Heart left ventricle (tissue), 13 donors: ENCODE data around the gene PARD3B.

Experiments
- POLR2A ChIP-seq, 2 donors: fragments of 450-650 bp; IDR thresholded peaks; one replicate each; pipeline ENCODE4 v1.6.1; 2017; ENCODE audit warnings: antibody characterized with exemption in 2 of 2, mild to moderate bottlenecking in 2 of 2, moderate library complexity in 2 of 2
- TF ChIP-seq, protein P1 (sequence below), 12 donors: fragments of 200-600 bp; sonication (generic) in 4 of 12; IDR thresholded peaks; one replicate each; pipeline versions ENCODE4 v1.5.0 to v1.8.0; 2018 to 2022; ENCODE audit warnings: antibody characterized with exemption in 12 of 12, mild to moderate bottlenecking in 5 of 12
- donor health status: ischemic (EF 13 %, LVEDD 7.1; RV severe dilation, severe dysfunction).
- donor health status: DM: no; HTN: yes; CAD: no.
- donor health status: DM: no; HTN: no; CAD: no.
- donor health status: ischemic (EF 25% LVEDD 6.9; RV normal size, moderate dysfunction).
- donor health status: ischemic (EF 25% LVEDD 5.7; RV mildly dilated, moderate dysfunction).
- donor health status: ischemic (EF 35%, LVEDD 5.7; RV mildly dilated, moderate dysfunction).
- donor health status: nonischemic (EF 11% LVEDD 7.7; RV severe dilation, severe dysfunction).
- donor health status: DM: yes; HTN: yes; CAD: no.
- donor health status: PGD.
- donor health status: ischemic (EF 29% LVEDD 5.4; RV normal size, mild dysfunction).
- donor health status: nonischemic (EF 23%, LVEDD 6.1; RV moderate dilation, normal function).

DNA sequence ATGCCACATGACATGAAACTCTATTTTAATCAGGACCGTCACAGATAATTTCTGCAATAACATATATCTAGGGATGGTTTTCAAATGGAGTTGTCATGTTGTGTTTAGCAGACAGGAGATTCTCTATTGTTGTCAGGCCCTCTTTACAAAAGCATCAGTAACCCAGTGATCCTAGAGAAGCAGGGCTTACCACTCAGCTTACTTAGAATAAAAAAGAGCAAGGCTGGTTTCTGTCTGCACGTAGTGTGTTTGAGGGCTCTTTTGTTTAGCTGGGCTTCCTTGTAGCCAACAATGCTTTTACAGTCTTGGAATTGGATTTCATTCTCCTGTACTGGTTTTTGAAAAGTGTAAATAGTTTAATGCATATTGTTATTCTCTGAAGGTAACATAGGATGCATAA lies 926.5 kb downstream of the PARD3B start:
- TF ChIP-seq, protein P1, sequence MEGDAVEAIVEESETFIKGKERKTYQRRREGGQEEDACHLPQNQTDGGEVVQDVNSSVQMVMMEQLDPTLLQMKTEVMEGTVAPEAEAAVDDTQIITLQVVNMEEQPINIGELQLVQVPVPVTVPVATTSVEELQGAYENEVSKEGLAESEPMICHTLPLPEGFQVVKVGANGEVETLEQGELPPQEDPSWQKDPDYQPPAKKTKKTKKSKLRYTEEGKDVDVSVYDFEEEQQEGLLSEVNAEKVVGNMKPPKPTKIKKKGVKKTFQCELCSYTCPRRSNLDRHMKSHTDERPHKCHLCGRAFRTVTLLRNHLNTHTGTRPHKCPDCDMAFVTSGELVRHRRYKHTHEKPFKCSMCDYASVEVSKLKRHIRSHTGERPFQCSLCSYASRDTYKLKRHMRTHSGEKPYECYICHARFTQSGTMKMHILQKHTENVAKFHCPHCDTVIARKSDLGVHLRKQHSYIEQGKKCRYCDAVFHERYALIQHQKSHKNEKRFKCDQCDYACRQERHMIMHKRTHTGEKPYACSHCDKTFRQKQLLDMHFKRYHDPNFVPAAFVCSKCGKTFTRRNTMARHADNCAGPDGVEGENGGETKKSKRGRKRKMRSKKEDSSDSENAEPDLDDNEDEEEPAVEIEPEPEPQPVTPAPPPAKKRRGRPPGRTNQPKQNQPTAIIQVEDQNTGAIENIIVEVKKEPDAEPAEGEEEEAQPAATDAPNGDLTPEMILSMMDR (IDR thresholded peaks at IDR 0.05), result no peak
- TF ChIP-seq POLR2A (IDR thresholded peaks at IDR 0.05), result no peak
